SJCRH30 (cell line): ENCODE measurements around the gene PSMC4. TPM values are rescaled to one million over a fixed set of nuclear protein-coding genes. Genes with fewer than 3 reads are reported as not detected.

Experiments used
- DNase-seq, 2 experiments: peaks; one replicate each; pipeline ENCODE4 v3.0.0-alpha.2; 2015 to 2020
- H3K27ac ChIP-seq: fragments of 250-450 bp; sonication (Bioruptor Pico); 2 replicates; pipeline ENCODE4 v1.5.1; 2020; ENCODE audit warnings: mild to moderate bottlenecking, moderate library complexity
- H3K27me3 ChIP-seq: fragments of 250-450 bp; sonication (Bioruptor Pico); 2 replicates; pipeline ENCODE4 v1.5.1; 2020; ENCODE audit warnings: mild to moderate bottlenecking, moderate library complexity
- H3K36me3 ChIP-seq: fragments of 250-450 bp; sonication (Bioruptor Pico); 2 replicates; pipeline ENCODE4 v1.5.1; 2020; ENCODE audit warnings: mild to moderate bottlenecking, moderate library complexity
- H3K4me1 ChIP-seq: fragments of 250-450 bp; sonication (Bioruptor Pico); 2 replicates; pipeline ENCODE4 v1.5.1; 2020; ENCODE audit warnings: mild to moderate bottlenecking, moderate library complexity
- H3K4me3 ChIP-seq: fragments of 250-450 bp; sonication (Bioruptor Pico); 2 replicates; pipeline ENCODE4 v1.5.1; 2020; ENCODE audit warnings: mild to moderate bottlenecking, moderate library complexity
- H3K9me3 ChIP-seq: fragments of 250-450 bp; sonication (Bioruptor Pico); replicated peaks from 2 replicates; pipeline ENCODE4 v1.5.1; 2020; ENCODE audit warnings: mild to moderate bottlenecking, moderate library complexity
- total RNA-seq: library from RNA; depleted of rRNA; stranded (reverse); fragments of >200 nt; shearing (Covaris generic); gene quantifications from 2 replicates; pipeline ENCODE4 v1.2.3, GENCODE V29; 2014

The PSMC4 gene
- total RNA-seq, 1 experiment from 2014 or later: 137 TPM

- Histone ChIP-seq H3K9me3 (peaks cover 17% of the 10 kb centered on the region), H3K27me3 (no peaks in the 10 kb centered on the region), H3K4me1 (no peaks in the 10 kb centered on the region), H3K36me3 (peaks cover 7% of the 10 kb centered on the region), H3K27ac (no peak overlapping the region), H3K4me3 (no peak overlapping the region)
- no peak for DNase-seq
Measured at GRCh38 chr19:39987596-39987995, 16.6 kb downstream of the PSMC4 start.

- peaks cover 9% of the 10 kb centered on the region; the same call in 1 of the 2 replicates for H3K4me1 ChIP-seq
- no peak overlapping the region for H3K4me3 ChIP-seq
- no peaks in the 10 kb centered on the region for H3K27me3 ChIP-seq
- H3K36me3 ChIP-seq: no peaks in the 10 kb centered on the region
- H3K27ac ChIP-seq: no peak overlapping the region
- H3K9me3 ChIP-seq: no peaks in the 10 kb centered on the region; the same call in none of the 2 replicates
- DNase-seq: no peak
Measured at GRCh38 chr19:39993605-39994004, 22.6 kb downstream of the PSMC4 start.

- no peak overlapping the region for H3K27ac ChIP-seq
- no peak for DNase-seq
Measured at GRCh38 chr19:39994361-39994760, 23.4 kb downstream of the PSMC4 start.

GRCh38 chr19:39995794-39996193, 24.8 kb downstream of the PSMC4 start:
- H3K27ac ChIP-seq: no peak overlapping the region
- peak overlapping the region; percentile 86 for H3K4me3 ChIP-seq
- H3K4me1 ChIP-seq: peaks cover 9% of the 10 kb centered on the region; the same call in 1 of the 2 replicates
- no peak for DNase-seq
- no peaks in the 10 kb centered on the region for H3K27me3 ChIP-seq
- H3K9me3 ChIP-seq: no peaks in the 10 kb centered on the region; the same call in none of the 2 replicates
- no peaks in the 10 kb centered on the region for H3K36me3 ChIP-seq

More at GRCh38 chr19:39994361-39994760, 23.4 kb downstream of the PSMC4 start:
- H3K4me3 ChIP-seq: no peak overlapping the region
- H3K27me3 ChIP-seq: no peaks in the 10 kb centered on the region
- H3K4me1 ChIP-seq: peaks cover 9% of the 10 kb centered on the region; the same call in 1 of the 2 replicates
- no peaks in the 10 kb centered on the region; the same call in none of the 2 replicates for H3K9me3 ChIP-seq
- no peaks in the 10 kb centered on the region for H3K36me3 ChIP-seq

- DNase-seq: peak; percentile 62 to 76
- peak overlapping the region; percentile 86 for H3K4me3 ChIP-seq
- H3K4me1 ChIP-seq: peaks cover 9% of the 10 kb centered on the region; the same call in 1 of the 2 replicates
- no peaks in the 10 kb centered on the region; the same call in none of the 2 replicates for H3K9me3 ChIP-seq
- peak overlapping the region; percentile 62 for H3K27ac ChIP-seq
- no peaks in the 10 kb centered on the region for H3K27me3 ChIP-seq
- H3K36me3 ChIP-seq: no peaks in the 10 kb centered on the region
Measured at GRCh38 chr19:39996218-39996810, 25.3 kb downstream of the PSMC4 start.

GRCh38 chr19:39996811-39997637, 26.1 kb downstream of the PSMC4 start, which contains the start of gene ZNF546:
TSS of gene ZNF546 (plus strand) at chr19:39997060. CDS start at chr19:39998327, 1,267 bp downstream.
- peak; percentile 91 to 93 for DNase-seq
- H3K4me3 ChIP-seq: peak within 1 kb of the TSS; percentile 86
- H3K36me3 ChIP-seq: no peaks in the 10 kb centered on the region
- H3K9me3 ChIP-seq: no peaks in the 10 kb centered on the region; the same call in none of the 2 replicates
- peaks cover 9% of the 10 kb centered on the region; the same call in 1 of the 2 replicates for H3K4me1 ChIP-seq
- no peaks in the 10 kb centered on the region for H3K27me3 ChIP-seq
- peak within 1 kb of the TSS; percentile 62 for H3K27ac ChIP-seq

GRCh38 chr19:39997638-39998216, 26.8 kb downstream of the PSMC4 start:
- Histone ChIP-seq H3K27me3 (no peaks in the 10 kb centered on the region), H3K9me3 (no peaks in the 10 kb centered on the region; the same call in none of the 2 replicates), H3K27ac (peak overlapping the region; percentile 62), H3K36me3 (no peaks in the 10 kb centered on the region), H3K4me3 (peak overlapping the region; percentile 86), H3K4me1 (peaks cover 9% of the 10 kb centered on the region; the same call in 1 of the 2 replicates)
- DNase-seq: no peak

GRCh38 chr19:39998501-39998900, 27.5 kb downstream of the PSMC4 start:
- no peak for DNase-seq
- H3K27me3 ChIP-seq: no peaks in the 10 kb centered on the region
- peaks cover 9% of the 10 kb centered on the region; the same call in 1 of the 2 replicates for H3K4me1 ChIP-seq
- H3K36me3 ChIP-seq: no peaks in the 10 kb centered on the region
- no peak overlapping the region for H3K4me3 ChIP-seq
- no peak overlapping the region for H3K27ac ChIP-seq
- H3K9me3 ChIP-seq: no peaks in the 10 kb centered on the region; the same call in none of the 2 replicates

GRCh38 chr19:40005691-40006272, 34.8 kb downstream of the PSMC4 start:
- Histone ChIP-seq H3K27me3 (no peaks in the 10 kb centered on the region), H3K27ac (no peak overlapping the region), H3K4me3 (no peak overlapping the region), H3K36me3 (peaks cover 11% of the 10 kb centered on the region; the same call in 1 of the 2 replicates), H3K9me3 (peaks cover 8% of the 10 kb centered on the region), H3K4me1 (no peaks in the 10 kb centered on the region)
- DNase-seq: no peak

- H3K9me3 ChIP-seq: peaks cover 8% of the 10 kb centered on the region
- H3K27ac ChIP-seq: no peak overlapping the region
- no peaks in the 10 kb centered on the region for H3K27me3 ChIP-seq
- no peak overlapping the region for H3K4me3 ChIP-seq
- DNase-seq: peak in 1 of 2 experiments; percentile 12
- H3K4me1 ChIP-seq: no peaks in the 10 kb centered on the region
- peaks cover 11% of the 10 kb centered on the region; the same call in 1 of the 2 replicates for H3K36me3 ChIP-seq
Measured at GRCh38 chr19:40006273-40006691, 35.3 kb downstream of the PSMC4 start.

- H3K27me3 ChIP-seq: no peaks in the 10 kb centered on the region
- no peak overlapping the region for H3K4me3 ChIP-seq
- DNase-seq: no peak
Measured at GRCh38 chr19:40009674-40010073, 38.7 kb downstream of the PSMC4 start.

GRCh38 chr19:40013991-40014390, 43.0 kb downstream of the PSMC4 start:
- no peaks in the 10 kb centered on the region for H3K4me1 ChIP-seq
- H3K27me3 ChIP-seq: no peaks in the 10 kb centered on the region
- no peak overlapping the region for H3K27ac ChIP-seq
- DNase-seq: no peak
- peaks cover 32% of the 10 kb centered on the region for H3K9me3 ChIP-seq
- peaks cover 22% of the 10 kb centered on the region for H3K36me3 ChIP-seq
- H3K4me3 ChIP-seq: no peak overlapping the region

More at GRCh38 chr19:40009674-40010073, 38.7 kb downstream of the PSMC4 start:
- Histone ChIP-seq H3K36me3 (peaks cover 27% of the 10 kb centered on the region), H3K4me1 (no peaks in the 10 kb centered on the region), H3K9me3 (peaks cover 28% of the 10 kb centered on the region), H3K27ac (no peak overlapping the region)

GRCh38 chr19:40023969-40024368, 53.0 kb downstream of the PSMC4 start:
- no peak overlapping the region for H3K27ac ChIP-seq
- H3K36me3 ChIP-seq: no peaks in the 10 kb centered on the region
- no peaks in the 10 kb centered on the region for H3K27me3 ChIP-seq
- no peak overlapping the region for H3K4me3 ChIP-seq
- H3K9me3 ChIP-seq: peaks cover 14% of the 10 kb centered on the region
- DNase-seq: no peak
- no peaks in the 10 kb centered on the region for H3K4me1 ChIP-seq

- no peaks in the 10 kb centered on the region for H3K4me1 ChIP-seq
- no peak for DNase-seq
- H3K36me3 ChIP-seq: no peaks in the 10 kb centered on the region
- H3K27ac ChIP-seq: no peak overlapping the region
- H3K4me3 ChIP-seq: no peak overlapping the region
- H3K27me3 ChIP-seq: no peaks in the 10 kb centered on the region
- peaks cover 23% of the 10 kb centered on the region for H3K9me3 ChIP-seq
Measured at GRCh38 chr19:40025938-40026596, 55.1 kb downstream of the PSMC4 start.
